Erythroblast (primary cell): Measurements from ENCODE around the gene NOL9.

Experiments
- DNase-seq, 2 experiments: peaks; one replicate each; lab custom pipeline; 2025; lab: John Stamatoyannopoulos, UW
- GATA1 ChIP-seq: IDR thresholded peaks from 2 replicates; pipeline ENCODE4 v1.6.1; 2011; ENCODE audit warnings: low read depth, mild to moderate bottlenecking, control low read depth, low read length, moderate library complexity
- POLR2A ChIP-seq: IDR thresholded peaks from 2 replicates; pipeline ENCODE4 v1.6.1; 2011; ENCODE audit warnings: mild to moderate bottlenecking, low read length

NOL9 gene

DNA sequence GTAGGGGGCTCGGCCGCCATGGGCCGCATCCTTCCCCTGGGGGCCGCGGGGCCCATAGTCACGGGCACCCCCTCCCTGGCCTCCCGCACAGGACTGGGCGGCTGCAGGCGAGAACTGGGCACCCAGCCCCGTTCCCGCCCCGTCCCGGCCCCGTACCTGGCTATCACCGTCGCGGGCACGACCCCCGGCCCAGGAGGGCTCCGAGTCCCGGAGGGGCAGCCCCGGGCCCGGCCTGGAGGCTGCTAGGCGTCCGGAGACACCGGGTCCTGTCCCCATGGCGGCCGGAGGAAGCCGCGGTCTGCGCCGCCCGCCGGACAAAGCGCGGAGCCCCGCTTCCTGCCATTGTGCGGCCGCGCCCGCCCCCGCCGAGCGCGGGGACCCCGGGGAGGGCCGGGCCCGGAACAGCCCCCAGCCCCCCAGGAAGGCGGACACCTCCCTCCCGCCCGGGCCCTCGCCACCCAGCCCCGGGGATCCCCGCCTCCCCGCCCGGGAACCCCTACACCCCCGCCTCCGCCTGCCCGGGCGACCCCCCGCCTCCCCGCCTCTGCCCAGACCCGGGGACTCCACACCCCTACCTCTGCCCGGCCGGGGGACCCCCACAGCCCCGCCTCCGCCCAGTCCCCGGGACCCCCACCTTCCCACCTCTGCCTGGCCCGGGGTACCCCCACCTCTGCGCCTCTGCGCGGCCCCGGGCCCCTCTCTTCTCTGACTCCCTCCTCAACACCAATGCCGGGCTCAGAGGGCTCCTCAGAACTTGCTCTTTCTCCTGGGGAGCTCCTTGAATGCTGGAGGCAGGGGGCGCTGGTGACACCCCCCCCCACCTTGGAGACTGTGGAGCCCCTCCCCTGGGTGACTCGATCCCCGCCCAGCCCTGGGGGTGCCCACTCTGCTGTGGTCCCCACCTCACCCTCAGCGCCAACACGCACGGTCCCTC lies 68.9 kb downstream of the NOL9 start:
- TF ChIP-seq GATA1, result no peak
- no peak for TF ChIP-seq POLR2A
- DNase-seq, result no peak

- no peak for TF ChIP-seq POLR2A
- TF ChIP-seq GATA1, result no peak
- no peak for DNase-seq
These were observed 69.5 kb downstream of the NOL9 start for GRCh38 chr1:6484826-6485167.

GRCh38 chr1:6483761-6484117 lies 70.6 kb downstream of the NOL9 start:
- TF ChIP-seq GATA1 (no peak), POLR2A (no peak)
- DNase-seq, result no peak

DNA sequence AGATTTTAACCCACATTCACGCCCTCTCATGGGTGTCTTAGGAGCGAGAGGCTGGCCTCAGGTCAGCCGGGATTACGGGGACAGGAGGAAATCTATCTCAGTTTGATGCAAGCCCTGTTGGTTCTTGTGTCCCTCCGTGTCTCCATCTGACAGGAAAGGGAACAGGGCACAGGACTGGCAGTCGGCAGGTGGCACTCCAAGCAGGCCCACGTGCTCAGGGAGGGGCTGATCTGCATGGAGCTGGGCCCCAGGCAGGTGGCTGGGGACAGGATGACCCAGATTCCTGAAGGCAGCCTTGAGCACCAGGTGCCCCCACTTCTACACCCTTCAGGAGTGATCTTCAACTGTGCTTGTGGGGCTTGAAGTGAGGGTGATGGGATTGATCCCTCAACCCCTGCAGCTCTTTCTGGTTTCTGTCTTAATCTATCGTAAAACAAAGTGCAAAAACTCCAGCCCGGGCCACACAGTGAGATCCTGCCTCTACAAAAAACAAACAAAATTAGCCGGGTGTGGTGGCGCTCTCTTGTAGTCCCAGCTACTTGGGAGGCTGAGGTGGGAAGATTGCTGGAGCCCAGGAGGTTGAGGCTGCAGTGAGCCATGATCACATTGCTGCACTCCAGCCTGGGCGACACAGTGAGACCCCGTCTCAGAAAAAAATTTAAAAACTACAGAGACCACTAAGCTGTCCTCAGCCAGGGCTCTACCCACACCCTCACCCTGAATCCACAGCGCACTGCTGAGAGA lies 71.1 kb downstream of the NOL9 start:
- DNase-seq, result no peak
- TF ChIP-seq POLR2A (no peak), GATA1 (no peak)

DNA sequence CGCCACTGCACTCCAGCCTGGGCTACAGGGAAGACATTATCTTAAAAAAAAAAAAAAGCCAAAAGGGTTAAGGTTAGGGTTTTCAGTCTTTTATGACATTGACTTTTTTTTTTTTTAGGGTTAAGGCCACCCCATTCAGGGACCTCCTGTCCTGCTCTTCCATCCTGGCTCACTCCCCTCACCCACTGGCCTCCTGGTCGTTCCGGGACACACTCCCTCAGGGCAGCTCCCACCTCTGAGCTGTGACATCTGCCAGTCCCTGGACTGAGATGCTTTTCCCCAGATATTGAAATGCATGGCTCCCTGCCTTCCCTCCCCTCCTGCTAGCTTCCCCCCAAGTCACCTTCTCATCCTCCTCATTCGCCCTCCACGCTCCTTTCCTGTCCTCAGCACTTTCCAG lies 72.5 kb downstream of the NOL9 start:
- DNase-seq, result no peak
- TF ChIP-seq POLR2A, result no peak
- no peak for TF ChIP-seq GATA1

DNA sequence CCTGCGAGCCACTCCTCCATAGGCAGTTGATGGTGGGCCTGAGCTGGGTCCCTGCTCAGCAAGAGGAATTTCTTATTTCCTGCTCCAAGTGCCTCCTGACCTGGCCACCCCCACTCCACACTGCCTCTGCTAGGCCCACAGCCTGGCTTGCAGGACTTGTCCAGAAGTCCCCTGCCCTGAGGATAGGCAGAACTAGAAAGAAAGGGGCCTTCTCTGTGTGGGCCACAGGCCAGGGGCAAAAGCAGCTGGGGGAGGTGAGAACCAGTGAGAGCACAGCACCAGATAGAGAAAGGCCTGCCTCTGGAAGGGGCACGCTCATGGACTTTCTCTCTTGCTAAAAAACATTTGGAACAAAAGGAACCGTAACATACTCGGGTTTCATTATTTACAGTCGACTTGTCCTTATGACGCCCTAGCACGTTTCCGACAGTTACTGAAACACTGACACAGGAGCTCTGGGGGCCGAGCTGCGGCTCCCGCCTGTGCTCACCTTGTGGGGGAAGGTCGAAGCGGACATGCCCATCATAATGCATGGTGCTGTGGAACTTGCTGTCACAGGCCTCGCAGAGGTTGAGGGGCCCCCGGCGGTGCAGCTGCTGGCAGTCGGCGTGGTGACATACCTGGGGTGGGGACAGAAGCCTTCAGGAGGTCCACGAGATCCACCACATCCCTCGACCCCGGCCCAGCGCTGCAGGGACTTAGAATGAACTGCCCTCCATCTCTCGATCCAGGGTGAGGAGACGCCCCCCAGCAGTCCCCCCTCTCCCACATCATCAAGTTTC lies 77.1 kb downstream of the NOL9 start:
- TF ChIP-seq POLR2A, result no peak
- TF ChIP-seq GATA1, result no peak
- no peak for DNase-seq

- DNase-seq, result no peak
- TF ChIP-seq POLR2A (no peak), GATA1 (no peak)
These were observed 77.8 kb downstream of the NOL9 start for GRCh38 chr1:6476483-6476882.

DNA sequence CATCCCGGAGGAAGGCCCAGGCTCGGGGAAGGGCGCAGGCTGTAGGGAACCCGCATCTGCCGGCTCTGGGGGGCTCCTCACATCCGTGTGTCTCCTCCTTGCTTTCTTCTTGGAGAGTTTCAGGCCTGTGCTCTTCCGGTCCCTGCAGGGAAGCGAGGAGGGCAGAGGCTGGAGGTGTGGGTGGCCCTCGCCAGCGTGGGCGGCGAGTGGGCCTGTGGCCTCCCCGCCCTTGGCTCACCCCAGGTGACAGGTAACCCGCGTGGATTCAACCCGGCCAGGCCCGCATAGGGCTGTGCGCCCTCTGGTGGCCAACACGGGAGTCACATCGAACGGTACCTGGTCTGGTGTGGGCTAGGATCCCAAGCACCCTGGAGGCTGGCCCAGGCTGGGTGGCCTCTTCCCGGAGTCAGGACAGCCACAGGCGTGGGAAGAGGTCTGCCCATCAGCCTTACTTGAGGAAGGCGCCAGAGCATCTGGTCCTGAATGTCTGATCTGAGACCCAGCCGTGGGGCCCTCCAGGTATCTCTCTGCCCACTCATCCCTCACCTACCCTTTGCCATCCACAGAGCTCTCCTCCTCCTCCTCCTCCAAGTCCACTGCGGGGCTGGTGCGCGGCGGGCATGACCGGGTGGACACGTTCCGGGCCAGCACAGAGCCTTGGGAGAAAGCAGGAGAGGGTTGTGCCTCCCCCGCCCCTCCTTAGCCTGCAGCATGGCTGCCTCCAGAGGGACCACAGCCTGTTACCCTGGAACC lies 78.8 kb downstream of the NOL9 start:
- DNase-seq, result peak; percentile 42 to 72

GRCh38 chr1:6474815-6475282 lies 79.5 kb downstream of the NOL9 start:
- no peak for DNase-seq
- TF ChIP-seq POLR2A (no peak), GATA1 (no peak)

More for the DNA sequence above, 78.8 kb downstream of the NOL9 start:
- no peak for TF ChIP-seq GATA1
- TF ChIP-seq POLR2A, result no peak

GRCh38 chr1:6473974-6474814 lies 80.1 kb downstream of the NOL9 start:
- no peak for DNase-seq
- TF ChIP-seq GATA1, result no peak
- no peak for TF ChIP-seq POLR2A

DNA sequence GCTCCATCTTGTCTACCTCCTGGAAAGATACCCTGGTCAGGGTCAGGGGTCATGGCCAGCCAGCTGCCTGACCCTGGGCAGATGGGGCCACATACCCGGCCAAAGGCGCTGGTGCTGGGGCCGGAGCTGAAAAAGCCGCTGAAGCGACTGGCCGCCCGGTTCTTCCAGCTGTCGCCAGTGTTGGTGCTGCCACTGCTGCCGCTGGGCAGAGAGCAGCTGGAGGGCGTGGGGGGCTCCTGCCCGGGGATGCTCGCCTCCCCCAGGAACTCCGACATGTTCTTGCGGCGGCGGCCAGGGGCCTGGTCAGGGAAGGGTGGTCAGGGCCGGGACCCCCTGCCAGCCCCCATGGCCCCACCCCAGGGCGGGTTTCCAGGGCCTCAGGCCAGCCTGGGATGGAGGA lies 81.2 kb downstream of the NOL9 start:
- TF ChIP-seq GATA1 (no peak), POLR2A (no peak)
- DNase-seq, result no peak

DNA sequence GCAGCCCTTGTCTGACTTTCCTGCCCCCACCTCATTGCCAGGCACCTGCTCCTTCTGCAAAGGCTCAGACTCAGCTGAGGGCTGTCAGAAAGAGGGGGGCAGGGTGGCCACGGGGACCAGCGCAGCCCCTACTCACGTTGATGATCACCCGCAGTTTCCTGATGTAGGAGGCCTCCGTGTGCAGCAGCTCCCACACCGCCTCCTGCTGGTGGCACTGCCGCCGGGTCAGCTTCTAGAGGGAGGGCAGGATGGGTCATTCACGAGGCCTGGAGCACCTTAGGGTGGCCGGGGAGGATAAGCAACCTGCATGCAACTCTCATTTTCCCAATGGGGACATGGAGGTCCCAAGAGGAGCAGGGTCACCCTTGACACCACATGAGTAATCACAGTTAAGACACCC lies 81.9 kb downstream of the NOL9 start:
- TF ChIP-seq GATA1 (no peak), POLR2A (no peak)
- DNase-seq, result peak; percentile 28
